Spinal cord (tissue), 10 donors: ENCODE measurements around the gene MSANTD2. TPM values are rescaled to one million over a fixed set of nuclear protein-coding genes. Genes with fewer than 3 reads are reported as not detected.

Experiments
- DNase-seq, 6 donors: peaks; one replicate each; pipeline versions ENCODE4 v3.0.0 to v3.0.0-alpha.2; 2013 to 2015; ENCODE audit warnings: low spot score in 6 of 6, low read depth in 4 of 6
- H3K27ac ChIP-seq: one replicate; pipeline ENCODE4 v1.5.1; 2013; ENCODE audit warnings: low read depth, low read length, control low read depth
- H3K27me3 ChIP-seq: one replicate; pipeline ENCODE4 v1.6.1; 2013; ENCODE audit warnings: low read length; ENCODE audit not compliant: control insufficient read depth, insufficient read depth
- H3K36me3 ChIP-seq: one replicate; pipeline ENCODE4 v1.6.1; 2013; ENCODE audit warnings: low read length; ENCODE audit not compliant: control insufficient read depth, insufficient read depth
- H3K4me1 ChIP-seq: one replicate; pipeline ENCODE4 v1.6.1; 2013; ENCODE audit warnings: low read length; ENCODE audit not compliant: control insufficient read depth, insufficient read depth
- H3K4me3 ChIP-seq: one replicate; pipeline ENCODE4 v1.5.1; 2013; ENCODE audit warnings: low read depth, low read length, control low read depth
- H3K9me3 ChIP-seq: one replicate; pipeline ENCODE4 v1.6.1; 2013; ENCODE audit warnings: low read length; ENCODE audit not compliant: control insufficient read depth, insufficient read depth
- WGBS: methylation state at CpG from one replicate; pipeline ENCODE4 v1.1.5; 2013; ENCODE audit warnings: missing lambda C conversion rate; ENCODE audit not compliant: insufficient coverage; 5-methylcytosine and 5-hydroxymethylcytosine counted together
- long read RNA-seq, 4 donors: transcript quantifications; one replicate each; lab custom pipeline, GENCODE V29; 2026
- polyA plus RNA-seq, 2 donors: library from polyadenylated mRNA; unstranded; fragments of 120-200 nt; gene quantifications; one replicate each; pipeline ENCODE4 v1.2.1, GENCODE V29; 2013; ENCODE audit not compliant: insufficient read length in 2 of 2
- total RNA-seq, 2 donors: library from RNA; depleted of rRNA in 1 of 2; stranded (reverse); fragments of 120-200 nt in 1 of 2; fragments of >200 nt in 1 of 2; gene quantifications; one replicate each; pipeline versions ENCODE4 v1.2.3 to v1.2.4, GENCODE V29; 2013 to 2014
- donor health status: healthy.

Gene MSANTD2
- total RNA-seq: 10 to 100 TPM; 17.8 to 21.0 TPM
- polyA plus RNA-seq: 10 to 100 TPM; 24.1 to 28.4 TPM
- long read RNA-seq, donor 1, partial matches to known transcripts: 0 of 7 reads
- long read RNA-seq, donor 1, other reads (novel, unspliced or antisense): 0 of 7 reads
- long read RNA-seq, donor 2, partial matches to known transcripts: 0 of 2 reads
- long read RNA-seq, donor 2, other reads (novel, unspliced or antisense): 0 of 2 reads
- long read RNA-seq, donor 3, partial matches to known transcripts: 0 of 1 reads
- long read RNA-seq, donor 3, other reads (novel, unspliced or antisense): 0 of 1 reads
- long read RNA-seq, donor 4, partial matches to known transcripts: 0 of 4 reads
- long read RNA-seq, donor 4, other reads (novel, unspliced or antisense): 0 of 4 reads

GRCh38 chr11:124800226-124800929, at the start of gene MSANTD2:
MSANTD2 (minus strand) TSS chr11:124800406; CDS start chr11:124800380, 26 bp downstream.
- Histone ChIP-seq H3K27ac (peak within 1 kb of the TSS; percentile 96), H3K4me3 (peak within 1 kb of the TSS; percentile 71), H3K9me3 (no peaks in the 10 kb centered on the region), H3K27me3 (no peaks in the 10 kb centered on the region), H3K36me3 (peaks cover 3% of the 10 kb centered on the region), H3K4me1 (peaks cover 8% of the 10 kb centered on the region)
- peak; percentile 74 to 96 (median 81) for DNase-seq
- under 1% methylated on average over 46 of the region's 62 CpGs for WGBS

- WGBS: 16% methylated on average over 8 of the region's 11 CpGs
- H3K4me3 ChIP-seq: no peak overlapping the region
- H3K27me3 ChIP-seq: peaks cover 60% of the 10 kb centered on the region
Observed at GRCh38 chr11:124846070-124846673, 46.0 kb upstream of the MSANTD2 start.

GRCh38 chr11:124844664-124845079, 44.5 kb upstream of the MSANTD2 start:
- H3K9me3 ChIP-seq: no peaks in the 10 kb centered on the region
- no peak for DNase-seq
- peaks cover 34% of the 10 kb centered on the region for H3K4me1 ChIP-seq

More at GRCh38 chr11:124846070-124846673, 46.0 kb upstream of the MSANTD2 start:
- no peaks in the 10 kb centered on the region for H3K9me3 ChIP-seq
- H3K36me3 ChIP-seq: no peaks in the 10 kb centered on the region
- peaks cover 29% of the 10 kb centered on the region for H3K4me1 ChIP-seq
- no peak overlapping the region for H3K27ac ChIP-seq
- DNase-seq: peak in 2 of 6 donors; percentile 48 to 57

GRCh38 chr11:124843616-124843910, 43.4 kb upstream of the MSANTD2 start:
- Histone ChIP-seq H3K4me3 (peak overlapping the region; percentile 28), H3K4me1 (peaks cover 45% of the 10 kb centered on the region), H3K9me3 (no peaks in the 10 kb centered on the region), H3K36me3 (no peaks in the 10 kb centered on the region), H3K27me3 (peaks cover 76% of the 10 kb centered on the region), H3K27ac (no peak overlapping the region)
- WGBS: 14% methylated on average over 7 of the region's 8 CpGs
- no peak for DNase-seq

More at GRCh38 chr11:124844664-124845079, 44.5 kb upstream of the MSANTD2 start:
- Histone ChIP-seq H3K27ac (no peak overlapping the region), H3K36me3 (no peaks in the 10 kb centered on the region), H3K4me3 (no peak overlapping the region), H3K27me3 (peaks cover 70% of the 10 kb centered on the region)
- WGBS: 40% methylated on average over 3 of the region's 8 CpGs

GRCh38 chr11:124842305-124842704, 42.1 kb upstream of the MSANTD2 start:
- WGBS: 19% methylated on average over 3 of the region's 4 CpGs
- peak in 4 of 6 donors; percentile 27 to 79 (median 52) for DNase-seq
- Histone ChIP-seq H3K27ac (peak overlapping the region; percentile 69), H3K27me3 (peaks cover 75% of the 10 kb centered on the region), H3K4me3 (no peak overlapping the region), H3K9me3 (no peaks in the 10 kb centered on the region), H3K36me3 (no peaks in the 10 kb centered on the region), H3K4me1 (peaks cover 51% of the 10 kb centered on the region)

GRCh38 chr11:124841840-124842239, 41.6 kb upstream of the MSANTD2 start:
- Histone ChIP-seq H3K36me3 (no peaks in the 10 kb centered on the region), H3K27me3 (peaks cover 75% of the 10 kb centered on the region), H3K4me1 (peaks cover 51% of the 10 kb centered on the region), H3K4me3 (no peak overlapping the region), H3K9me3 (no peaks in the 10 kb centered on the region), H3K27ac (peak overlapping the region; percentile 69)
- 63% methylated on average over 2 of the region's 2 CpGs for WGBS
- DNase-seq: peak in 1 of 6 donors; percentile 11

- Histone ChIP-seq H3K9me3 (no peaks in the 10 kb centered on the region), H3K36me3 (no peaks in the 10 kb centered on the region), H3K4me1 (peaks cover 51% of the 10 kb centered on the region), H3K4me3 (no peak overlapping the region), H3K27ac (no peak overlapping the region), H3K27me3 (peaks cover 70% of the 10 kb centered on the region)
- no peak for DNase-seq
- no CpG with 5 or more reads among the region's 3 CpGs for WGBS
Observed at GRCh38 chr11:124841201-124841600, 41.0 kb upstream of the MSANTD2 start.

- DNase-seq: no peak
- no CpG with 5 or more reads among the region's 1 CpG for WGBS
- Histone ChIP-seq H3K27ac (no peak overlapping the region), H3K9me3 (no peaks in the 10 kb centered on the region), H3K27me3 (peaks cover 65% of the 10 kb centered on the region), H3K4me3 (no peak overlapping the region), H3K4me1 (peaks cover 51% of the 10 kb centered on the region), H3K36me3 (no peaks in the 10 kb centered on the region)
Observed at GRCh38 chr11:124840666-124841065, 40.5 kb upstream of the MSANTD2 start.

- no peak for DNase-seq
- H3K4me3 ChIP-seq: peak overlapping the region; percentile 7
- H3K36me3 ChIP-seq: no peaks in the 10 kb centered on the region
- no peak overlapping the region for H3K27ac ChIP-seq
- no peaks in the 10 kb centered on the region for H3K9me3 ChIP-seq
- peaks cover 59% of the 10 kb centered on the region for H3K27me3 ChIP-seq
- H3K4me1 ChIP-seq: peaks cover 46% of the 10 kb centered on the region
- 19% methylated on average over 12 of the region's 20 CpGs for WGBS
Observed at GRCh38 chr11:124839972-124840621, 39.9 kb upstream of the MSANTD2 start.
